HG03469 (cell line): ENCODE data around the gene UBAP1L.
"Not testable (repeated sequence)": the region's sequence is repeated elsewhere in the genome, so short reads cannot be mapped to it uniquely, and the experiment has no call there.

Source experiments
- ATAC-seq: cut with Tn5 transposase; IDR thresholded peaks from one replicate; pipeline ENCODE4 v1.9.1; 2021; ENCODE audit warnings: mild to moderate bottlenecking, moderate library complexity, moderate number of reproducible peaks; ENCODE audit not compliant: unreplicated experiment

UBAP1L gene

GRCh38 chr15:65100442-65100841, 14.6 kb downstream of the UBAP1L start:
- ATAC-seq: no peak

GRCh38 chr15:65099801-65100200, 15.2 kb downstream of the UBAP1L start:
- not testable (repeated sequence) for ATAC-seq

DNA sequence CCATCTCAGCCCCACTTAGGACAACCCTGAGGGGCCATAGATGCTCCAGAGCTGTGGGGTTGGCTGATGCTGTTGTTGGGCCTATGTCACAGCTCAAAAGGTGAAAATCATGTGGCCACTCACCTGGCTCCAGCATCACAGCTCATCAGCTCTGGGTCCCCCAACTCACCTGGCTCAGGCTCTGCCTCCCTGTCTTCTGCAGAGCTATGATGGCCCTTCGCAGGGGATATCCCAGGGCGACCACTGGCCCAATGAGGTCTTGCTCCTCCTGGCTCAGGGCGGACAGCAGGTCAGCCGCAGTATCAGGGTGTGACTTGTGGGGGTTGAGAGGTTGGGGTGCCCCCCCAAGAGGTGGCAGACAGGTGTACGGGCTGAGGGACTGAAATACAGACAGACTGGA, 15.7 kb downstream of the UBAP1L start:
- ATAC-seq: no peak

GRCh38 chr15:65097651-65098263, 17.2 kb downstream of the UBAP1L start:
- no peak for ATAC-seq

DNA sequence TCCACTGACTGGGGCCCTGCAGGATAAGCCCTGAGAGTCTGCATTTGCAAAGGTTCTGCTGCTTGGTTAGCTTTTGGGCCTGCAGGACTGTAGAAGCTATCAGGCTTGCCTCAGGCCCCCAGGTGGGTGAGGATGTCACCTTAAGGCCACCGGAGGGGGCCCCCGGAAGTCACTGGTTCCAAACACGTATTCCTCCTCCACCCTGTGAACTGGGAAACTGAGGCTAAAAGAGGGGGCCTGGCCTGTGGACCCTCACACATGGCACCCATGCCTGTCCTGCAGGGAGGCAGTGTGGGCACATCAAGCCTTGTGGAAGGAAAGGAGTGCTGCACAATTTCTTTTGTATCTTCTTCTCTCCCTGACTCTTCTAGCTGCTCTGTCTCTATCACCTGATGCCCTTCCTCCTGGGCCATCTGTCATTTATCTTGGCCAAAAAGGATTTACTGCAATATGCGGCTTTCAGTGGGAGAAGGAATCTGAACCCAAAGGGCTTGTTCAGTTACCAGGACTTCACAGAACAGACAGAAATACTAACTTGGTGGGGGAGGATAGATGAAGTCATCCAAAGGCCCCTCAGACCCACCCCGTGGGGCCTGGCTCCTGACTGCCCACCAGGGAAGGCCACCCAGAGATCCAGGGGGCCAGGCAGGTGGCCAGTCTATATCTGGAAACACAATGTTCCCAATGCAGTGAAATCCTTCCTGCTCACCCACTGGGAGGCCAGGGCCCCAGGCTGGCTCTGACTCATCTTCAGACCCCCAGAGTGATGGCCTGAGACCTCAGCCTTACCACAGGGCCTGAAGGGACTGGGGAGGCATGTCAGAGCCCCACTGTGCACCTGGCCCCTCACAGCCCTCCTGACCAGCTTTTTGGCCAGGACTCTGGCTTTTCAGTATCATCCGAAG, 18.3 kb downstream of the UBAP1L start:
- no peak for ATAC-seq

- no peak for ATAC-seq
Observed at GRCh38 chr15:65095747-65096104, 19.3 kb downstream of the UBAP1L start.

- ATAC-seq: no peak
Observed at GRCh38 chr15:65095011-65095746, 19.8 kb downstream of the UBAP1L start.

DNA sequence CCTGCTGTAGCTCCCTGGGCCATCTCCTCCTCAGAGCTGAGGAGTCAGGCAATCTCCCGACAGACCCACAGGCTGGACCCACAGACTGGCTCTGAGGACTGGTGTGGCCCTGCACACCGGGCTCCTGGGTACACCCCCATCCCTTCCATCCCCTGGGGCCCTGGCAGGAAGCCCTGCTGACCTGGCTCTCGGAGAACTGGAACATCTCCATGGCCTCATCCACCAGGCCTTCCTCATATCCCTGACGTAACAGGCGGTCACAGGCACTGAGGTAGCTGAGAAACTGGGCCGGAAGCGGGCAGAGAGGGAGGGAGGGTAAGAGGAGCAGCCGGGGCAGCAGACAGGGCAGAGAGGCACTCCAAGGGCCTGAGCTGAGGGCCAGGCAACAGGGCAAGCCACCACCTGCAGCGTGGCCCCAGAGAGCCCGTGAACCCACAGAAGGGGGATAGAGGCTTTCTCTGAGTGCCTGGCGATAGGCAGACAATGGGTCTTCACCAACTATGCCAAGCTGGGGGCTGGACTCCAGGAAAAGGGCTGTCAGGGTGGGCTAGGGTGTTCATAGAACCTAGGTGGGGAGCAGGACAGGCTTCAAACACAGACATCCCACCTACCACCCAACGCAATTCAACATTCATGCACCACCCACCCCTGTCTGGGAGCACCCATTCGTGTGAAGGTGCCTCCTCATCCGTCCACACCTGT, 20.6 kb downstream of the UBAP1L start:
- no peak for ATAC-seq

- ATAC-seq: not testable (repeated sequence)
Observed at GRCh38 chr15:65093793-65094170, 21.2 kb downstream of the UBAP1L start.

- ATAC-seq: no peak
Observed at GRCh38 chr15:65092911-65093792, 21.8 kb downstream of the UBAP1L start.

DNA sequence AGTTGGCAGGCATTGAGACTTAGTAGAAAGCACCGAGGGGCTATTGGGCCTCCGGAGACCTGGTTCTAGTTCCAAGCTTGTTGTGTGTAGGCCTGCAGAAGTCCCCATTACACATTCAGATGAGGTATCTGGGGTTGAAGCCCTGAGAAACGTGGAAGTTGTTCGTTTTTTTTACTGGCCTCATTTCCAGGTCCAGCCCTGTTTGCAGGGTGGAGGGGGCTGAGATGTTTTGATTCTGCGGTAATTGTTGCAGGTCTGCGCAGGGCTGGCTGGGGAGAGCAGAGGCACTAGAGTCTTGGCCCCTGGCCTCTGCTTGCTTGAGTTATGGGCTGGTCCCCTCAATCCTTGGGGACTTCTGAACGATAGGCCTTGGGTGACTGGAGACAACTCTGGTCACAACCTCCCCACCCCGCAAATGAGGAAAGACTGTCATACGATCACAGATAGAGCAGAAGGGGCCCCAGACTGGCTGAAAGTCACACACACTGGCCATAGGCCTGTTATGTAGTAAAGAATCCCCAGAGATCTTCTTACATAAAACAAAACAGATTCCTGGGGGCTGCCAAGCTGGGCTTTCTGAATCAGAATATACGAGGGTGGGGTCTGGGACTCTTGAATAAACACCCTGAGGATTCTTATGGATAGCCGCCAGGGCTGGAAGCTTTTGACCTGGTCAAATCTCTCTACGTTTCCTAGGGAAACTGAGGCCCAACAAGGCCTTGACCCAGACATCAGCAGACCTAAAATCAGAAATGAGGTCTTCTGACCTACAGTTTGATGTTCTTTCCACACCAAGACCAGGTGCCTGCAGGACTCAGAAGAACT, 22.8 kb downstream of the UBAP1L start:
- ATAC-seq: no peak

DNA sequence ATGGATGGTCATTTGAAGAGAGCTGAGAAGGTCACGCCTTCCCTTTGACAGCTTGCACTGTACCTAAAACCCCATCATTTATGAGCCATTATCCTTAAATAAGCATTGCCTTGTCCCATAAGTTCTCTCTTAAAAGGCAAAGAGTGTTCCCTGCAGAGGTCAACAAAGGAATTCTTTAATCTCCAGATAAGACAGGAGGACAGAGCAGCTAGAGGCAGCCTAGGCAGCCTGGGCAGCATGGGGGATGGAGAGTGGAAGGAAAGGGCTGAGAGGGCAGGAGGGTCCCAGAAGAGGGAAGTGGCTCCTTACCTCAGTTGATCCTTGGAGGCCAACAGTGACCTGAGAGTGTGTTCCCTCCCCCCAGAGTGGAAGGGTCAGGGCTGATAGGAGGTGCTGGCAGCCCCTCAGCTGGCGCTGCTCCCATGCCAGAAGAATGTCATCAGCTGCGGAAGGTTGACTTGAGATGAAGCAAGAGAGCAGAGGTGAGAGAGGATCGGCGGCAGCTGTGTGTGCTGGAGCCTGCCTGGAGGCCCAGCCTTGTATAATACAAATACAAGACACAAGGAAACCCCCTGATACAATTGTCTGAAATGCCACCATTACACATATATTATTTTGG, 25.7 kb downstream of the UBAP1L start:
- no peak for ATAC-seq

- no peak for ATAC-seq
Observed at GRCh38 chr15:65088643-65089021, 26.4 kb downstream of the UBAP1L start.

- no peak for ATAC-seq
Observed at GRCh38 chr15:65087873-65088642, 26.9 kb downstream of the UBAP1L start.

DNA sequence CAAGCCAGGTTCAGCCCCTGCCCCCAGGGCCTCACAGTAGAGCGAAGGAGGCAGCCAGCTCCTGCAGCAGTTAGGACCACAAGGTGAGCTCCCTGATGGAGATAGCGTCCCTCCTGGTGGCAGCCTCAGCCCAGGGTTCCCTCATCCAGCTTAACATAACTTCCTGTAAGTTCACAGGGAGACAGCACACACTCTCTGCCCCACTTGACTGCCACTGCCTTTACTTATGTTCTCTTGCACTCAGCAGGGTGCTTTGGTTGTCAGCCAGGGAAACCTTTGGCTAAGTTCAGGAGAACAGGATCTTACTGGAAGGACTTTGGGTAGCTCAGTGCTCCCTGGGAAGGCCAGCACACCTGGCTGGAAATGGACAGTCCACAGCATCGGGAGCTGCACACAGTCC, 27.6 kb downstream of the UBAP1L start:
- ATAC-seq: no peak

- ATAC-seq: no peak
Observed at GRCh38 chr15:65086680-65087111, 28.3 kb downstream of the UBAP1L start.

DNA sequence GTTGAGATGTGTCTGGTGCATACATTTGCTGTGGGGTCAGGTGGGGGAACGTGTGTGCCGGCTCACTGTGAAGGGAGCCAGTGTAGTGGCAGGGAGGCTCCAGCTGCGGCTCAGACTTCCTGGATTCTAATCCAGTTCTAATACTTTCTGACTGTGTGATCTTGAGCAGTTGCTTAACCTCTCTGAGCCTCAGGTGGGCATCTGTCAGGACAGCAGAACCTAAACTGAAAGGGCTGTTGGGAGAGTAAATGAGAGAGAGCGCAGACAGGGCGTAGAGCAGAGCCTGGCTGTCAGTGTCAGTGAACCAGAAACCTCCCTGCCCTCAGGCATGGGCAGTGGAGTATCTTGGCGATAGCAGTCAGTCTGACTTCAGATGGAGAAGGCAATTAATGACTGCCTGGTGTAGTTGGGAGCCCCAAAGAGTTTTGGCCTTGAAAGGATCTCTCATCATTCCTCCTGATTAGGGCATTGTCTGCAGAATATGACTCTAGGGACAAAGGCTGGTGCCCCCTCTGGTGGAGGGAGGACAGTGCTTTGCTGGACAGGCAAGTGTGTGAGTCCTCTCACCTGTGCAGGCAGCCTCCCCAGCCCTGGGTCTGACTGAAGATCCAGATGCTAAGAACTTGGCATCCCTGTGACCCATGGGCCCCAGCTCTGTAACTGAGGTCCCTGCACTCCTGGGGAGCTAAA, 28.9 kb downstream of the UBAP1L start:
- no peak for ATAC-seq
